H4 (cell line): Measurements from ENCODE around the gene LRIT3. TPM values are rescaled to one million over a fixed set of nuclear protein-coding genes. Genes with fewer than 3 reads are reported as not detected.

Experiments used
- DNase-seq: peaks from one replicate; pipeline ENCODE4 v3.0.0-alpha.2; 2015; ENCODE audit warnings: low spot score
- total RNA-seq: library from RNA; depleted of rRNA; stranded (reverse); fragments of >200 nt; shearing (Covaris generic); gene quantifications from 2 replicates; pipeline ENCODE4 v1.2.3, GENCODE V29; 2014; rRNA removed

Gene LRIT3
- total RNA-seq, 1 experiment from 2014 or later, result not detected

DNA sequence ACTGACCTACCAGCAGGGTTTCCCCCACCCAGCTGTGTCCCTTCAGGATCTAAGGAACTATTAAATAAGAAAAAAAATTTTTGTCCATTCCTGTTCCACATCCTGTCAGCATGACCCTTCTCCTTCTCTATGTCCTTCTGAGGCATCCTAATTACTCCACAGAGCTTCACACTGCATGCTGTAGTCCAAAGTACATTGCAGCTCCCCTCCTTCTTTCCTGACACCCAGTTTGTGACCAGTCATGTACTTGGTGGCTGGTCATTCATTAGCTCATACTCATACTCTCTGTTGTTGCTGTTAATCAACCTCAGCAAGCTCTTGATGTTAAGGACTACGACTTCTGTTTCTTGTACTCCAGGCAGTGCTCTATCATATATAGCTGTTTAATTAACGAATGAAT is 62.3 kb downstream of the LRIT3 start:
- no peak for DNase-seq

DNA sequence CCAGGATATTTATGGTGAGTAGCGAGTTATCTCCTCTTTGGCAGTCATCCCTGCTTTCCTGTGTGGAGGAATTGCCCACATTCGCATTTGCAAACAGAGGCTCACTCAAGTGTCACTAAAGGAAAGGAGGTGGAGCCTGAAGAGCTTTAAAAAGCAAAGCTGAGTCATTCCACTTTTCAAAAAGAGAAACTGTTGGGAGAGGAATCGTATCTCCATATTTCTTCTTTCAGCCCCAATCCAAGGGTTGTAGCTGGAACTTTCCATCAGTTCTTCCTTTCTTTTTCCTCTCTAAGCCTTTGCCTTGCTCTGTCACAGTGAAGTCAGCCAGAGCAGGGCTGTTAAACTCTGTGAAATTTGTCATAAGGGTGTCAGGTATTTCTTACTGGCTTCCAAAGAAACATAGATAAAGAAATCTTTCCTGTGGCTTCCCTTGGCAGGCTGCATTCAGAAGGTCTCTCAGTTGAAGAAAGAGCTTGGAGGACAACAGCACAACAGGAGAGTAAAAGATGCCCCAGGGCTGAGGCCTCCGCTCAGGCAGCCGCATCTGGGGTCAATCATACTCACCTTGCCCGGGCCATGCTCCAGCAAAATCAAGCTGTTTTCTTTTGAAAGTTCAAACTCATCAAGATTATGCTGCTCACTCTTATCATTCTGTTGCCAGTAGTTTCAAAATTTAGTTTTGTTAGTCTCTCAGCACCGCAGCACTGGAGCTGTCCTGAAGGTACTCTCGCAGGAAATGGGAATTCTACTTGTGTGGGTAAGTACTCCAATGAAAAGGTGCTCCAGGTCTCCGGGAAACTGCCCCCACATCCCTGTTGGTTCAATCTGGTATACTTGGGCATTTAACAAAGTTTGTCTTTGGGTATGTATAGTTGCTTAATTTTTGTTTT is 65.0 kb downstream of the LRIT3 start, which contains the start of gene EGF:
Gene EGF (plus strand): TSS at position 178 of the 890 bp plus-strand sequence. CDS start 453 bp downstream, at position 631.
- DNase-seq, result peak; percentile 70

DNA sequence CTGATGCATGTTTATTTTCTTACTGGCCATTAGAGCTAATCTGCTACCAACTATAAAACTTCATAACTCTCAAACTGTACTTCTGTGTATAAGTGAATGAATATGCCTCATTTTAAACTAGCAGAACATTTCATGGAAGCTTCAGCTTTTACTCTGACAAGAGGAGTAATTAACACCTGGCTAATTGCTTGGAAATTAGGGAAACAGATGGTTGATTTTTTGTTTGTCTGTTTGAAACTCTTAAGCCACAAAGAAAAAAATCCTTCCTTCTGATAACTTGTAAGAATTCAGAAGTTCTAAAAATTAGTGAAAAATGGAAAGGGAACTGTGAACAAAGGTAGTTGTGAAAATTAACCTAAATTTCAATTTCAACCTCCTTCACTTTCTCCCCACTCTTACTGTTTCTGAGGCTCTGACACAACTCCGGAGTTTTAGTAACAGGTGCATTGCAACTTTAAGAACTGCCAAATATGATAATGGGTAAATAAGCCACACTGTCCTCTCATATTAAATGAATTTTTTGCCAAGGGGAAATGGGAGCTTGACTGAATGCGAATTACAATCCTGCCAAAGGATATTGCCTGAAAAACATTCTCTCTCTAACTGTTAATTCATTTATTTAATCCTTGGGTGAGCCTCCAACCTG is 65.8 kb downstream of the LRIT3 start:
- DNase-seq, result no peak

DNA sequence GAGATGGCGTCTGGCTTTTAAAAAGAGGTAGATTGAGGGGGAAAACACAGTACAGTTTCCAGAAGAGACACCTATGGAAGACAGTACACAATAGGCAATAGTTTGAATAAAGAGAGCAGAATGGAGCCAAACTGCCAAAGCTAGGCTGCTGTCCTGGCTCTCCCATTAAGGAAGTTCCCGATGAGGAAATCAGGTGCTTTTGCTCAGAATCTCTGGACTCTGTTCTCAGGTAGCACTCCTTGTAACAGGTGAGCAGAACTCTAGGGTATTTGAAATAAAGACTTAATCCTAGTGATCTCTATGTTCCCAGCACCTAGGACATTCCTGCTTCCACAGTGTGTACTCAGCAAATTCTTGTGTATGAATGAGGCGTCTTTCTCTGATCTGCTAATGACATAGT is 66.4 kb downstream of the LRIT3 start:
- DNase-seq, result no peak

GRCh38 chr4:109915385-109916026 is 67.6 kb downstream of the LRIT3 start:
- DNase-seq, result no peak

DNA sequence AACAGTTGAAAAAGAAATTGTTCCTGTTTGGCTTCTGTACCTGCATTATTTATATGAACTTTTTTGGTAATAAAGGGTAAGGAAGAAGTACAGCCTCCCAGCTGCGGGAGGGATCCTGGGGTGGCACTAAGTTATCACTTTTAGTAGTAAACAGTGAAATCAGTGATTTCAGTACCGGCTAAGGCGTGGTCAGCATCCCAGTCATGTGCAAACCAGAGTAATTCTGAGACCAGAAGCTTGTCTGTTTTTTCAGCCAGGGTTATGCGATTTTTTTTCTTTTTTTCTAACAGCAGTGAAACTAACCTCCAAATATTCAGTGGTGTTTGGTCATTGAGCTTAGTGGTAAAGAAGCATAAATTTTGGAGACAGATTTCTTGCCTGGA is 68.1 kb downstream of the LRIT3 start:
- no peak for DNase-seq

- DNase-seq, result peak; percentile 60
These were observed 73.5 kb downstream of the LRIT3 start for GRCh38 chr4:109921384-109921808.

Other genes with a start within 250 kb of the LRIT3 start
- gene CASP6, start 144.7 kb upstream of the LRIT3 start, total RNA-seq, result 54.9 and 69.8 TPM in 2 replicates
- 38.0 and 89.1 TPM in 2 replicates for gene PLA2G12A, start 118.0 kb upstream of the LRIT3 start, total RNA-seq
- gene CFI, start 46.1 kb upstream of the LRIT3 start, total RNA-seq, result 202 and 206 TPM in 2 replicates
- 4.1 and 13.7 TPM in 2 replicates for gene GAR1, start 32.3 kb upstream of the LRIT3 start, total RNA-seq
- not detected in 2 replicates for gene RRH, start 20.1 kb upstream of the LRIT3 start, total RNA-seq
- gene EGF, start 64.8 kb downstream of the LRIT3 start, total RNA-seq, result 10.3 and 11.8 TPM in 2 replicates